GM23338 (cell line): ENCODE measurements around the gene SRGAP1. TPM values are rescaled to one million over a fixed set of nuclear protein-coding genes. Genes with fewer than 3 reads are reported as not detected.

Experiments used
- ATAC-seq: fragments of 200-7000 bp; cut with Tn5 transposase; 3 replicates; pipeline ENCODE4 v1.9.1; 2020
- DNase-seq: peaks from one replicate; pipeline ENCODE4 v3.0.0-alpha.2; 2015; ENCODE audit warnings: low spot score
- H2AFZ ChIP-seq: fragments of 200-600 bp; sonication (generic); 2 replicates; pipeline ENCODE4 v1.8.0; 2016; ENCODE audit warnings: antibody characterized with exemption, mild to moderate bottlenecking, moderate library complexity
- H3F3A ChIP-seq: fragments of 200-600 bp; sonication (generic); replicated peaks from 2 replicates; pipeline ENCODE4 v1.8.0; 2017; ENCODE audit warnings: antibody characterized with exemption, mixed run types, low read depth
- H3K27ac ChIP-seq: fragments of 200-600 bp; sonication (generic); 2 replicates; pipeline ENCODE4 v1.6.1; 2016; ENCODE audit warnings: low read depth
- H3K27me3 ChIP-seq: fragments of 200-600 bp; sonication (generic); 2 replicates; pipeline ENCODE4 v1.8.0; 2016; ENCODE audit warnings: mild to moderate bottlenecking, mixed run types, moderate library complexity; ENCODE audit not compliant: insufficient read depth
- H3K36me3 ChIP-seq: fragments of 200-600 bp; sonication (generic); 2 replicates; pipeline ENCODE4 v1.8.0; 2016; ENCODE audit warnings: mild to moderate bottlenecking; ENCODE audit not compliant: insufficient read depth
- H3K4me1 ChIP-seq: fragments of 200-600 bp; sonication (generic); 2 replicates; pipeline ENCODE4 v1.8.0; 2016; ENCODE audit warnings: mild to moderate bottlenecking, moderate library complexity; ENCODE audit not compliant: insufficient read depth
- H3K4me2 ChIP-seq: fragments of 200-600 bp; sonication (generic); 2 replicates; pipeline ENCODE4 v1.7.1; 2017; ENCODE audit warnings: mixed run types
- H3K4me3 ChIP-seq: fragments of 200-600 bp; sonication (generic); 2 replicates; pipeline ENCODE4 v1.6.1; 2016; ENCODE audit warnings: mixed run types
- H3K79me2 ChIP-seq: fragments of 200-600 bp; sonication (generic); replicated peaks from 2 replicates; pipeline ENCODE4 v1.8.0; 2017; ENCODE audit warnings: mild to moderate bottlenecking; ENCODE audit not compliant: insufficient read depth
- H3K9me2 ChIP-seq: fragments of 200-600 bp; sonication (generic); 2 replicates; pipeline ENCODE4 v1.8.0; 2017; ENCODE audit not compliant: insufficient read depth
- H4K20me1 ChIP-seq: fragments of 200-600 bp; sonication (generic); replicated peaks from 2 replicates; pipeline ENCODE4 v1.8.0; 2017; ENCODE audit warnings: mild to moderate bottlenecking; ENCODE audit not compliant: insufficient read depth
- H3K27ac Mint-ChIP-seq: 2 replicates; pipeline ENCODE4 v1.8.0; 2020; ENCODE audit warnings: inconsistent platforms, mild to moderate bottlenecking, moderate library complexity, mixed read lengths
- H3K27me3 Mint-ChIP-seq: 3 replicates; pipeline ENCODE4 v1.8.0; 2022; ENCODE audit warnings: low read depth, mild to moderate bottlenecking, moderate library complexity, mixed read lengths, inconsistent platforms; ENCODE audit not compliant: insufficient read depth, poor library complexity
- H3K36me3 Mint-ChIP-seq: 3 replicates; pipeline ENCODE4 v1.8.0; 2021; ENCODE audit warnings: low read depth, mild to moderate bottlenecking, inconsistent platforms, moderate library complexity, mixed read lengths
- H3K4me1 Mint-ChIP-seq: 3 replicates; pipeline ENCODE4 v1.8.0; 2020; ENCODE audit warnings: mild to moderate bottlenecking, inconsistent platforms, mixed read lengths
- H3K4me3 Mint-ChIP-seq: 3 replicates; pipeline ENCODE4 v1.8.0; 2021; ENCODE audit warnings: moderate library complexity, mild to moderate bottlenecking, inconsistent platforms, mixed read lengths
- H3K9me3 Mint-ChIP-seq: 3 replicates; pipeline ENCODE4 v1.8.0; 2020; ENCODE audit warnings: moderate library complexity, mild to moderate bottlenecking, inconsistent platforms, mixed read lengths
- EZH2 ChIP-seq: fragments of 200-600 bp; sonication (generic); IDR thresholded peaks from one replicate; pipeline ENCODE4 v1.8.0; 2017; ENCODE audit warnings: antibody characterized with exemption, mild to moderate bottlenecking, low read depth; ENCODE audit not compliant: unreplicated experiment
- EZH2phosphoT487 ChIP-seq: fragments of 200-600 bp; sonication (generic); IDR thresholded peaks from one replicate; pipeline ENCODE4 v1.8.1; 2018; ENCODE audit warnings: antibody characterized with exemption; ENCODE audit not compliant: unreplicated experiment
- NANOG ChIP-seq: IDR thresholded peaks from 2 replicates; pipeline ENCODE4 v1.6.1; 2016; ENCODE audit warnings: antibody characterized with exemption, borderline replicate concordance
- POLR2AphosphoS5 ChIP-seq: IDR thresholded peaks from 2 replicates; pipeline ENCODE4 v1.6.1; 2016; ENCODE audit warnings: antibody characterized with exemption, low read depth
- STAT1 ChIP-seq: IDR thresholded peaks from one replicate; pipeline ENCODE4 v1.6.1; 2016; ENCODE audit warnings: antibody characterized with exemption; ENCODE audit not compliant: unreplicated experiment
- ZNF114 ChIP-seq: fragments of 250-450 bp; sonication (Bioruptor Pico); IDR thresholded peaks from 2 replicates; pipeline ENCODE4 v1.5.0; 2020; ENCODE audit warnings: mild to moderate bottlenecking, moderate library complexity
- ZNF331 ChIP-seq: fragments of 250-450 bp; sonication (Bioruptor Pico); IDR thresholded peaks from 2 replicates; pipeline ENCODE4 v1.5.0; 2020; ENCODE audit warnings: low read depth, mild to moderate bottlenecking, moderate library complexity
- polyA plus RNA-seq: library from polyadenylated mRNA; unstranded; fragments of >200 nt; fragmentation: Nextera tagmentation; extraction: Ambion mirVana; gene quantifications from 2 replicates; pipeline ENCODE4 v1.2.1, GENCODE V29; 2016
- total RNA-seq: library from RNA; depleted of rRNA; stranded (reverse); fragments of >200 nt; shearing (Covaris generic); gene quantifications from 2 replicates; pipeline ENCODE4 v1.2.3, GENCODE V29; 2014
- TF ChIP-seq, protein P1 (sequence below): fragments of 250-450 bp; sonication (Bioruptor Pico); IDR thresholded peaks from 2 replicates; pipeline ENCODE4 v1.5.0; 2020; ENCODE audit warnings: mild to moderate bottlenecking, moderate library complexity
- TF ChIP-seq, protein P2 (sequence below): IDR thresholded peaks from one replicate; pipeline ENCODE4 v1.6.1; 2018; ENCODE audit warnings: antibody characterized with exemption; ENCODE audit not compliant: unreplicated experiment
- TF ChIP-seq, protein P3 (sequence below): IDR thresholded peaks from 2 replicates; pipeline ENCODE4 v1.6.1; 2016; ENCODE audit warnings: antibody characterized with exemption

SRGAP1 gene
- total and polyA plus RNA-seq, 2 experiments from 2014 or later: 6.1 to 8.1 TPM

DNA sequence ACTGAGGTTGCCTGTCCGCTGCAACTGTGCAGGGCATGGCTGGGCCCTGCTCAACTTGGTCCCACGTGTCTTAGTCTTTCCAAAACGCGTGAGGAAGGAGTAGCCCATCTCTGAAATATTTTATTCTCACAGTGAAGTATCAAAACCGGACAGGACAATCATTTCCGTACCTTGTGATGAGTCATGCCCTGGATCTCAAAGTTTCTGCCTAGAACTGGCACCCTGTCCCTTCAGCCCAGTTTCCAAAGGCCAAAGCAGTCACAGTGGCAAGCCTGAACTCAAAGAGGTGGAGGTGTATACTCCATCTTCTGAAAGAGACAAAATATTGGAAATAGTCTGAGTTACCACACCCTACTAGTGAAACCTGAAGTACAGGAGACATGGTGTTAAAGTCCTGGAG, 28.5 kb upstream of the SRGAP1 start (continued):
- TF ChIP-seq ZNF114 (CRISPR knock-in tag) (no peak), ZNF331 (CRISPR knock-in tag) (no peak), NANOG (no peak), EZH2phosphoT487 (no peak)

DNA sequence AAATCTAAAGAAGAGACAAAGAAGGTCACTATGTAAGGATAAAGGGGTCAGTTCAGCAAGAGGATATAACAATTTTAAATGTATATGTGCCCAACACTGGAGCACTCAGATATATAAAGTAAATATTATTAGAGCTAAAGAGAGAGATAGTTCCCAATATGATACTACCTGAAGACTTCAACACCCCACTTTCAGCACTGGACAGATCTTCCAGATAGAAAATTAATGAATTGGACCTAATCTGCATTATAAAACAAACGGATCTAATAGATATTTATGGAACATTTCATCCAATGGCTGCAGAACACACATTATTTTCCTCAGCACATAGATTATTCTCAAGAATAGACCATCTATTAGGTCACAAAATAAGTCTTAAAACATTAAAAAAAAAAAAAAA, 24.1 kb upstream of the SRGAP1 start:
- no peak for ATAC-seq
- peaks cover 18% of the 10 kb centered on the region; the same call in 1 of the 2 replicates for H3K27me3 ChIP-seq
- H2AFZ ChIP-seq: no peak overlapping the region
- H3K79me2 ChIP-seq: no peaks in the 10 kb centered on the region
- peaks cover 9% of the 10 kb centered on the region for H3K27me3 Mint-ChIP-seq
- no peaks in the 10 kb centered on the region for H4K20me1 ChIP-seq
- no peak overlapping the region for H3K27ac ChIP-seq
- H3K9me2 ChIP-seq: 0 out of 2 replicates have a peak, but pooled peaks cover 4% of the 10 kb centered on the region
- no peak overlapping the region for H3K4me2 ChIP-seq
- H3K36me3 Mint-ChIP-seq: no peaks in the 10 kb centered on the region
- no peak overlapping the region for H3K4me3 ChIP-seq
- peaks cover 6% of the 10 kb centered on the region; the same call in 1 of the 2 replicates for H3K4me1 ChIP-seq
- no peaks in the 10 kb centered on the region for H3F3A ChIP-seq
- no peak for DNase-seq
- H3K36me3 ChIP-seq: no peaks in the 10 kb centered on the region
- TF ChIP-seq, protein P1, sequence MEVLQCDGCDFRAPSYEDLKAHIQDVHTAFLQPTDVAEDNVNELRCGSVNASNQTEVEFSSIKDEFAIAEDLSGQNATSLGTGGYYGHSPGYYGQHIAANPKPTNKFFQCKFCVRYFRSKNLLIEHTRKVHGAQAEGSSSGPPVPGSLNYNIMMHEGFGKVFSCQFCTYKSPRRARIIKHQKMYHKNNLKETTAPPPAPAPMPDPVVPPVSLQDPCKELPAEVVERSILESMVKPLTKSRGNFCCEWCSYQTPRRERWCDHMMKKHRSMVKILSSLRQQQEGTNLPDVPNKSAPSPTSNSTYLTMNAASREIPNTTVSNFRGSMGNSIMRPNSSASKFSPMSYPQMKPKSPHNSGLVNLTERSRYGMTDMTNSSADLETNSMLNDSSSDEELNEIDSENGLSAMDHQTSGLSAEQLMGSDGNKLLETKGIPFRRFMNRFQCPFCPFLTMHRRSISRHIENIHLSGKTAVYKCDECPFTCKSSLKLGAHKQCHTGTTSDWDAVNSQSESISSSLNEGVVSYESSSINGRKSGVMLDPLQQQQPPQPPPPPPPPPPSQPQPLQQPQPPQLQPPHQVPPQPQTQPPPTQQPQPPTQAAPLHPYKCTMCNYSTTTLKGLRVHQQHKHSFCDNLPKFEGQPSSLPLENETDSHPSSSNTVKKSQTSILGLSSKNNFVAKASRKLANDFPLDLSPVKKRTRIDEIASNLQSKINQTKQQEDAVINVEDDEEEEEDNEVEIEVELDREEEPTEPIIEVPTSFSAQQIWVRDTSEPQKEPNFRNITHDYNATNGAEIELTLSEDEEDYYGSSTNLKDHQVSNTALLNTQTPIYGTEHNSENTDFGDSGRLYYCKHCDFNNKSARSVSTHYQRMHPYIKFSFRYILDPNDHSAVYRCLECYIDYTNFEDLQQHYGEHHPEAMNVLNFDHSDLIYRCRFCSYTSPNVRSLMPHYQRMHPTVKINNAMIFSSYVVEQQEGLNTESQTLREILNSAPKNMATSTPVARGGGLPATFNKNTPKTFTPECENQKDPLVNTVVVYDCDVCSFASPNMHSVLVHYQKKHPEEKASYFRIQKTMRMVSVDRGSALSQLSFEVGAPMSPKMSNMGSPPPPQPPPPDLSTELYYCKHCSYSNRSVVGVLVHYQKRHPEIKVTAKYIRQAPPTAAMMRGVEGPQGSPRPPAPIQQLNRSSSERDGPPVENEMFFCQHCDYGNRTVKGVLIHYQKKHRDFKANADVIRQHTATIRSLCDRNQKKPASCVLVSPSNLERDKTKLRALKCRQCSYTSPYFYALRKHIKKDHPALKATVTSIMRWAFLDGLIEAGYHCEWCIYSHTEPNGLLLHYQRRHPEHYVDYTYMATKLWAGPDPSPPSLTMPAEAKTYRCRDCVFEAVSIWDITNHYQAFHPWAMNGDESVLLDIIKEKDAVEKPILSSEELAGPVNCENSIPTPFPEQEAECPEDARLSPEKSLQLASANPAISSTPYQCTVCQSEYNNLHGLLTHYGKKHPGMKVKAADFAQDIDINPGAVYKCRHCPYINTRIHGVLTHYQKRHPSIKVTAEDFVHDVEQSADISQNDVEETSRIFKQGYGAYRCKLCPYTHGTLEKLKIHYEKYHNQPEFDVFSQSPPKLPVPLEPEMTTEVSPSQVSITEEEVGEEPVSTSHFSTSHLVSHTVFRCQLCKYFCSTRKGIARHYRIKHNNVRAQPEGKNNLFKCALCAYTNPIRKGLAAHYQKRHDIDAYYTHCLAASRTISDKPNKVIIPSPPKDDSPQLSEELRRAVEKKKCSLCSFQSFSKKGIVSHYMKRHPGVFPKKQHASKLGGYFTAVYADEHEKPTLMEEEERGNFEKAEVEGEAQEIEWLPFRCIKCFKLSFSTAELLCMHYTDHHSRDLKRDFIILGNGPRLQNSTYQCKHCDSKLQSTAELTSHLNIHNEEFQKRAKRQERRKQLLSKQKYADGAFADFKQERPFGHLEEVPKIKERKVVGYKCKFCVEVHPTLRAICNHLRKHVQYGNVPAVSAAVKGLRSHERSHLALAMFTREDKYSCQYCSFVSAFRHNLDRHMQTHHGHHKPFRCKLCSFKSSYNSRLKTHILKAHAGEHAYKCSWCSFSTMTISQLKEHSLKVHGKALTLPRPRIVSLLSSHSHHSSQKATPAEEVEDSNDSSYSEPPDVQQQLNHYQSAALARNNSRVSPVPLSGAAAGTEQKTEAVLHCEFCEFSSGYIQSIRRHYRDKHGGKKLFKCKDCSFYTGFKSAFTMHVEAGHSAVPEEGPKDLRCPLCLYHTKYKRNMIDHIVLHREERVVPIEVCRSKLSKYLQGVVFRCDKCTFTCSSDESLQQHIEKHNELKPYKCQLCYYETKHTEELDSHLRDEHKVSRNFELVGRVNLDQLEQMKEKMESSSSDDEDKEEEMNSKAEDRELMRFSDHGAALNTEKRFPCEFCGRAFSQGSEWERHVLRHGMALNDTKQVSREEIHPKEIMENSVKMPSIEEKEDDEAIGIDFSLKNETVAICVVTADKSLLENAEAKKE (CRISPR knock-in tag): no peak
- TF ChIP-seq EZH2phosphoT487 (no peak), STAT1 (no peak), POLR2AphosphoS5 (no peak), ZNF114 (CRISPR knock-in tag) (no peak), EZH2 (no peak), NANOG (no peak)
- TF ChIP-seq, protein P2, sequence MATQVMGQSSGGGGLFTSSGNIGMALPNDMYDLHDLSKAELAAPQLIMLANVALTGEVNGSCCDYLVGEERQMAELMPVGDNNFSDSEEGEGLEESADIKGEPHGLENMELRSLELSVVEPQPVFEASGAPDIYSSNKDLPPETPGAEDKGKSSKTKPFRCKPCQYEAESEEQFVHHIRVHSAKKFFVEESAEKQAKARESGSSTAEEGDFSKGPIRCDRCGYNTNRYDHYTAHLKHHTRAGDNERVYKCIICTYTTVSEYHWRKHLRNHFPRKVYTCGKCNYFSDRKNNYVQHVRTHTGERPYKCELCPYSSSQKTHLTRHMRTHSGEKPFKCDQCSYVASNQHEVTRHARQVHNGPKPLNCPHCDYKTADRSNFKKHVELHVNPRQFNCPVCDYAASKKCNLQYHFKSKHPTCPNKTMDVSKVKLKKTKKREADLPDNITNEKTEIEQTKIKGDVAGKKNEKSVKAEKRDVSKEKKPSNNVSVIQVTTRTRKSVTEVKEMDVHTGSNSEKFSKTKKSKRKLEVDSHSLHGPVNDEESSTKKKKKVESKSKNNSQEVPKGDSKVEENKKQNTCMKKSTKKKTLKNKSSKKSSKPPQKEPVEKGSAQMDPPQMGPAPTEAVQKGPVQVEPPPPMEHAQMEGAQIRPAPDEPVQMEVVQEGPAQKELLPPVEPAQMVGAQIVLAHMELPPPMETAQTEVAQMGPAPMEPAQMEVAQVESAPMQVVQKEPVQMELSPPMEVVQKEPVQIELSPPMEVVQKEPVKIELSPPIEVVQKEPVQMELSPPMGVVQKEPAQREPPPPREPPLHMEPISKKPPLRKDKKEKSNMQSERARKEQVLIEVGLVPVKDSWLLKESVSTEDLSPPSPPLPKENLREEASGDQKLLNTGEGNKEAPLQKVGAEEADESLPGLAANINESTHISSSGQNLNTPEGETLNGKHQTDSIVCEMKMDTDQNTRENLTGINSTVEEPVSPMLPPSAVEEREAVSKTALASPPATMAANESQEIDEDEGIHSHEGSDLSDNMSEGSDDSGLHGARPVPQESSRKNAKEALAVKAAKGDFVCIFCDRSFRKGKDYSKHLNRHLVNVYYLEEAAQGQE: no peak
- TF ChIP-seq, protein P3, sequence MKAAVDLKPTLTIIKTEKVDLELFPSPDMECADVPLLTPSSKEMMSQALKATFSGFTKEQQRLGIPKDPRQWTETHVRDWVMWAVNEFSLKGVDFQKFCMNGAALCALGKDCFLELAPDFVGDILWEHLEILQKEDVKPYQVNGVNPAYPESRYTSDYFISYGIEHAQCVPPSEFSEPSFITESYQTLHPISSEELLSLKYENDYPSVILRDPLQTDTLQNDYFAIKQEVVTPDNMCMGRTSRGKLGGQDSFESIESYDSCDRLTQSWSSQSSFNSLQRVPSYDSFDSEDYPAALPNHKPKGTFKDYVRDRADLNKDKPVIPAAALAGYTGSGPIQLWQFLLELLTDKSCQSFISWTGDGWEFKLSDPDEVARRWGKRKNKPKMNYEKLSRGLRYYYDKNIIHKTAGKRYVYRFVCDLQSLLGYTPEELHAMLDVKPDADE: no peak
- no peak overlapping the region for H3K27ac Mint-ChIP-seq
- no peaks in the 10 kb centered on the region; the same call in 1 of the 3 replicates for H3K9me3 Mint-ChIP-seq
- H3K4me1 Mint-ChIP-seq: no peaks in the 10 kb centered on the region
- H3K4me3 Mint-ChIP-seq: no peak overlapping the region
